Neural cell (in vitro differentiated cells): ENCODE measurements around the gene ANTXR1. TPM values are rescaled to one million over a fixed set of nuclear protein-coding genes. Genes with fewer than 3 reads are reported as not detected.

Experiments used
- H2AFZ ChIP-seq: fragments of 200-600, 300-800 bp; sonication (generic), shearing (Covaris generic); 2 replicates; pipeline ENCODE4 v1.6.0; 2014; ENCODE audit warnings: low read depth, mild to moderate bottlenecking, antibody characterized with exemption, low read length, moderate library complexity
- H3F3A ChIP-seq: fragments of 200-600 bp; shearing (Covaris generic); 2 replicates; pipeline ENCODE4 v1.6.1; 2016; ENCODE audit warnings: mild to moderate bottlenecking, moderate library complexity, mixed read lengths, antibody characterized with exemption, low read length; ENCODE audit not compliant: insufficient read depth, poor library complexity, severe bottlenecking
- H3K27ac ChIP-seq: fragments of 200-600, 300-800 bp; sonication (generic), shearing (Covaris generic); 2 replicates; pipeline ENCODE4 v1.5.1; 2014; ENCODE audit warnings: mild to moderate bottlenecking, low read length, moderate library complexity
- H3K27me3 ChIP-seq: fragments of 300-800, 200-600 bp; sonication (generic), shearing (Covaris generic); 2 replicates; pipeline ENCODE4 v1.6.0; 2014; ENCODE audit warnings: mild to moderate bottlenecking, low read depth, low read length, moderate library complexity; ENCODE audit not compliant: insufficient read depth
- H3K36me3 ChIP-seq: fragments of 300-800, 200-600 bp; sonication (generic), shearing (Covaris generic); 2 replicates; pipeline ENCODE4 v1.5.1; 2014; ENCODE audit warnings: mild to moderate bottlenecking, antibody characterized with exemption, low read length, moderate library complexity; ENCODE audit not compliant: insufficient read depth
- H3K4me2 ChIP-seq: fragments of 300-800, 200-600 bp; sonication (generic), shearing (Covaris generic); 2 replicates; pipeline ENCODE4 v1.6.0; 2014; ENCODE audit warnings: mild to moderate bottlenecking, low read length
- H3K4me3 ChIP-seq: fragments of 300-800, 200-600 bp; sonication (generic), shearing (Covaris generic); 2 replicates; pipeline ENCODE4 v1.5.1; 2014; ENCODE audit warnings: mild to moderate bottlenecking, low read length, moderate library complexity
- H3K79me2 ChIP-seq: fragments of 200-600 bp; shearing (Covaris generic); replicated peaks from 2 replicates; pipeline ENCODE4 v1.6.0; 2014; ENCODE audit warnings: mild to moderate bottlenecking, low read length, moderate library complexity; ENCODE audit not compliant: insufficient read depth
- H3K9ac ChIP-seq: fragments of 300-800, 200-600 bp; sonication (generic), shearing (Covaris generic); 2 replicates; pipeline ENCODE4 v1.6.1; 2016; ENCODE audit warnings: mild to moderate bottlenecking, low read length, mixed read lengths
- H3K9me2 ChIP-seq: fragments of 200-600 bp; shearing (Covaris generic); 2 replicates; pipeline ENCODE4 v1.6.1; 2016; ENCODE audit warnings: mild to moderate bottlenecking, low read length, mixed read lengths; ENCODE audit not compliant: insufficient read depth
- H3K9me3 ChIP-seq: fragments of 200-600, 300-800 bp; sonication (generic), shearing (Covaris generic); 2 replicates; pipeline ENCODE4 v1.6.1; 2016; ENCODE audit warnings: mild to moderate bottlenecking, mixed run types, low read length, moderate library complexity, mixed read lengths
- H4K20me1 ChIP-seq: fragments of 200-600 bp; shearing (Covaris generic); 2 replicates; pipeline ENCODE4 v1.6.1; 2016; ENCODE audit warnings: mild to moderate bottlenecking, mixed run types; ENCODE audit not compliant: insufficient read depth
- EP300 ChIP-seq: fragments of 450-650 bp; conservative IDR thresholded peaks from 2 replicates; pipeline ENCODE4 v1.6.1; 2014; ENCODE audit warnings: antibody characterized with exemption, mild to moderate bottlenecking, moderate library complexity; ENCODE audit not compliant: poor library complexity, severe bottlenecking
- EZH2 ChIP-seq: fragments of 200-600, 300-800 bp; shearing (Covaris generic), sonication (generic); IDR thresholded peaks from 2 replicates; pipeline ENCODE4 v1.6.1; 2014; ENCODE audit warnings: antibody characterized with exemption, low read length, borderline replicate concordance, mild to moderate bottlenecking; ENCODE audit not compliant: insufficient read depth, poor library complexity, severe bottlenecking
- MXI1 ChIP-seq: fragments of 450-650 bp; conservative IDR thresholded peaks from 2 replicates; pipeline ENCODE4 v1.6.1; 2014; ENCODE audit warnings: antibody characterized with exemption, mild to moderate bottlenecking; ENCODE audit not compliant: poor library complexity, severe bottlenecking
- POLR2AphosphoS5 ChIP-seq: IDR thresholded peaks from 2 replicates; pipeline ENCODE4 v1.6.1; 2012
- RAD21 ChIP-seq: fragments of 450-650 bp; conservative IDR thresholded peaks from 2 replicates; pipeline ENCODE4 v1.6.1; 2014; ENCODE audit warnings: antibody characterized with exemption, mild to moderate bottlenecking, moderate library complexity
- SMC3 ChIP-seq: fragments of 450-650 bp; conservative IDR thresholded peaks from 2 replicates; pipeline ENCODE4 v1.6.1; 2014; ENCODE audit warnings: antibody characterized with exemption, mild to moderate bottlenecking, moderate library complexity; ENCODE audit not compliant: poor library complexity
- TAF1 ChIP-seq: IDR thresholded peaks from 2 replicates; pipeline ENCODE4 v1.6.1; 2012; ENCODE audit warnings: low read depth
- polyA minus RNA-seq: library from RNA; depleted of rRNA, polyadenylated mRNA; stranded (reverse); fragments of >200 nt; gene quantifications from 2 replicates; pipeline ENCODE4 v1.2.3, GENCODE V29; 2014
- polyA plus RNA-seq: library from polyadenylated mRNA; depleted of rRNA; stranded (reverse); fragments of >200 nt; gene quantifications from 2 replicates; pipeline ENCODE4 v1.2.3, GENCODE V29; 2014
- TF ChIP-seq, protein P1 (sequence below): fragments of 450-650 bp; IDR thresholded peaks from 2 replicates; pipeline ENCODE4 v1.5.1; 2014; ENCODE audit warnings: antibody characterized with exemption, mild to moderate bottlenecking, moderate library complexity; ENCODE audit not compliant: poor library complexity, severe bottlenecking
- TF ChIP-seq, protein P2 (sequence below): IDR thresholded peaks from 2 replicates; pipeline ENCODE4 v1.6.1; 2012; ENCODE audit warnings: borderline replicate concordance

The ANTXR1 gene
- 4.9 and 5.2 TPM in 2 replicates for polyA plus RNA-seq
- polyA minus RNA-seq = 16.6 and 17.8 TPM in 2 replicates

DNA sequence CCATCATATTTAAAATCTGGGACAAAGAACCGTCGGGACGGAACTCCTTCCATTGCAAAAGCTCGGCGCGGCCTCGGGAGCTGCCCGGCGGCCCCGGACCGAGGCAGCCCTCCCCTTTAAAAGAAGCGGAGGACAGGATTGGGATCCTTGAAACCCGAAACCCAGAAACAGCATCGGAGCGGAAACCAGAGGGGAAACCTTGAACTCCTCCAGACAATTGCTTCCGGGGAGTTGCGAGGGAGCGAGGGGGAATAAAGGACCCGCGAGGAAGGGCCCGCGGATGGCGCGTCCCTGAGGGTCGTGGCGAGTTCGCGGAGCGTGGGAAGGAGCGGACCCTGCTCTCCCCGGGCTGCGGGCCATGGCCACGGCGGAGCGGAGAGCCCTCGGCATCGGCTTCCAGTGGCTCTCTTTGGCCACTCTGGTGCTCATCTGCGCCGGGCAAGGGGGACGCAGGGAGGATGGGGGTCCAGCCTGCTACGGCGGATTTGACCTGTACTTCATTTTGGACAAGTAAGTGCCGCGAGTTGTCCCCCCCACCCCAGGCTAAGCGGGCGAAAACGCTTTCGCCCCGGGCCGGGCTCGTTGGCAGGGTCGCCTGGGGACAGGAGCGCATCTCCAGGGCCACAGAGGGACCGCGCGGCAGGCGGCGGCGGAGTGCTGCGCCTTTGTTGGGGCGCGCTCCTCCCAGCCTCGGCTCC, at the start of gene ANTXR1:
TSS of gene ANTXR1 (plus strand) at position 38 of the 698 bp plus-strand sequence. CDS start at position 359, 321 bp downstream.
- no peaks in the 10 kb centered on the region for H3K27me3 ChIP-seq
- peak within 1 kb of the TSS; percentile 92 for H2AFZ ChIP-seq
- peak within 1 kb of the TSS; percentile 94 for H3K4me3 ChIP-seq
- peak within 1 kb of the TSS; percentile 45 for H3K4me2 ChIP-seq
- H3K79me2 ChIP-seq = peaks cover 40% of the 10 kb centered on the region
- no peaks in the 10 kb centered on the region for H3K9me2 ChIP-seq
- H3F3A ChIP-seq = no peaks in the 10 kb centered on the region
- H3K9me3 ChIP-seq = no peaks in the 10 kb centered on the region
- peak within 1 kb of the TSS; percentile 86 for H3K9ac ChIP-seq
- peak within 1 kb of the TSS; percentile 68 for H3K27ac ChIP-seq
- H4K20me1 ChIP-seq = no peaks in the 10 kb centered on the region
- TF ChIP-seq, protein P1, sequence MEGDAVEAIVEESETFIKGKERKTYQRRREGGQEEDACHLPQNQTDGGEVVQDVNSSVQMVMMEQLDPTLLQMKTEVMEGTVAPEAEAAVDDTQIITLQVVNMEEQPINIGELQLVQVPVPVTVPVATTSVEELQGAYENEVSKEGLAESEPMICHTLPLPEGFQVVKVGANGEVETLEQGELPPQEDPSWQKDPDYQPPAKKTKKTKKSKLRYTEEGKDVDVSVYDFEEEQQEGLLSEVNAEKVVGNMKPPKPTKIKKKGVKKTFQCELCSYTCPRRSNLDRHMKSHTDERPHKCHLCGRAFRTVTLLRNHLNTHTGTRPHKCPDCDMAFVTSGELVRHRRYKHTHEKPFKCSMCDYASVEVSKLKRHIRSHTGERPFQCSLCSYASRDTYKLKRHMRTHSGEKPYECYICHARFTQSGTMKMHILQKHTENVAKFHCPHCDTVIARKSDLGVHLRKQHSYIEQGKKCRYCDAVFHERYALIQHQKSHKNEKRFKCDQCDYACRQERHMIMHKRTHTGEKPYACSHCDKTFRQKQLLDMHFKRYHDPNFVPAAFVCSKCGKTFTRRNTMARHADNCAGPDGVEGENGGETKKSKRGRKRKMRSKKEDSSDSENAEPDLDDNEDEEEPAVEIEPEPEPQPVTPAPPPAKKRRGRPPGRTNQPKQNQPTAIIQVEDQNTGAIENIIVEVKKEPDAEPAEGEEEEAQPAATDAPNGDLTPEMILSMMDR = peak; percentile 18
- peak; percentile 4 for TF ChIP-seq RAD21
- peak; percentile 50 for TF ChIP-seq MXI1
- TF ChIP-seq, protein P2, sequence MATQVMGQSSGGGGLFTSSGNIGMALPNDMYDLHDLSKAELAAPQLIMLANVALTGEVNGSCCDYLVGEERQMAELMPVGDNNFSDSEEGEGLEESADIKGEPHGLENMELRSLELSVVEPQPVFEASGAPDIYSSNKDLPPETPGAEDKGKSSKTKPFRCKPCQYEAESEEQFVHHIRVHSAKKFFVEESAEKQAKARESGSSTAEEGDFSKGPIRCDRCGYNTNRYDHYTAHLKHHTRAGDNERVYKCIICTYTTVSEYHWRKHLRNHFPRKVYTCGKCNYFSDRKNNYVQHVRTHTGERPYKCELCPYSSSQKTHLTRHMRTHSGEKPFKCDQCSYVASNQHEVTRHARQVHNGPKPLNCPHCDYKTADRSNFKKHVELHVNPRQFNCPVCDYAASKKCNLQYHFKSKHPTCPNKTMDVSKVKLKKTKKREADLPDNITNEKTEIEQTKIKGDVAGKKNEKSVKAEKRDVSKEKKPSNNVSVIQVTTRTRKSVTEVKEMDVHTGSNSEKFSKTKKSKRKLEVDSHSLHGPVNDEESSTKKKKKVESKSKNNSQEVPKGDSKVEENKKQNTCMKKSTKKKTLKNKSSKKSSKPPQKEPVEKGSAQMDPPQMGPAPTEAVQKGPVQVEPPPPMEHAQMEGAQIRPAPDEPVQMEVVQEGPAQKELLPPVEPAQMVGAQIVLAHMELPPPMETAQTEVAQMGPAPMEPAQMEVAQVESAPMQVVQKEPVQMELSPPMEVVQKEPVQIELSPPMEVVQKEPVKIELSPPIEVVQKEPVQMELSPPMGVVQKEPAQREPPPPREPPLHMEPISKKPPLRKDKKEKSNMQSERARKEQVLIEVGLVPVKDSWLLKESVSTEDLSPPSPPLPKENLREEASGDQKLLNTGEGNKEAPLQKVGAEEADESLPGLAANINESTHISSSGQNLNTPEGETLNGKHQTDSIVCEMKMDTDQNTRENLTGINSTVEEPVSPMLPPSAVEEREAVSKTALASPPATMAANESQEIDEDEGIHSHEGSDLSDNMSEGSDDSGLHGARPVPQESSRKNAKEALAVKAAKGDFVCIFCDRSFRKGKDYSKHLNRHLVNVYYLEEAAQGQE = no peak
- TF ChIP-seq EZH2 = no peak
- TF ChIP-seq EP300 = no peak
- no peak for TF ChIP-seq SMC3
- peak; percentile 39 for TF ChIP-seq POLR2AphosphoS5
- TF ChIP-seq TAF1 = no peak
- H3K36me3 ChIP-seq = no peaks in the 10 kb centered on the region

DNA sequence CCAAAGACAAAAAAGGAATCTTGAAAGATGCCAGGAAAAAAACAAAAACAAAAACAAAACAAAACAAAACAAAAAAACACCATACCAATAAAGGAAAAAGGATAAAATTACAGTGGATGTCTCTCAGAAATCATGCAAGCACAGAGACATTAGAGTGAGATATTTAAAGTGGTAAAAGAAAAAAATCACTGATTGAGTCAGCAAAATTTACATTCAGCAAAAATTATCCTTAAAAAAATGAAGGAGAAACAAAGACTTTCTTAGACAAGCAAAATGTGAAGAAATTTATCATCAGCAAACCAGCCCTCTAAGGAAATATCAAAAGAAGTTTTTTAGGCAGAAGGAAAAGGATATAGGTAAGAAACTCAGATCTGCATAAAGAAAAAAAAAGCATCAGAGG, 48.7 kb upstream of the ANTXR1 start:
- Histone ChIP-seq H4K20me1 (no peaks in the 10 kb centered on the region), H3K79me2 (no peaks in the 10 kb centered on the region), H3K4me2 (no peak overlapping the region), H3K27ac (no peak overlapping the region), H3K9me2 (no peaks in the 10 kb centered on the region), H2AFZ (no peak overlapping the region), H3F3A (no peaks in the 10 kb centered on the region), H3K9me3 (no peaks in the 10 kb centered on the region), H3K4me3 (no peak overlapping the region), H3K9ac (no peak overlapping the region), H3K36me3 (no peaks in the 10 kb centered on the region), H3K27me3 (no peaks in the 10 kb centered on the region)
- TF ChIP-seq TAF1 (no peak), EP300 (no peak), MXI1 (no peak), POLR2AphosphoS5 (no peak), EZH2 (no peak), RAD21 (no peak), SMC3 (no peak)
- TF ChIP-seq, protein P1 = no peak
- TF ChIP-seq, protein P2 = no peak
